ENCODE results near the gene POLL.

Gene POLL

DNA sequence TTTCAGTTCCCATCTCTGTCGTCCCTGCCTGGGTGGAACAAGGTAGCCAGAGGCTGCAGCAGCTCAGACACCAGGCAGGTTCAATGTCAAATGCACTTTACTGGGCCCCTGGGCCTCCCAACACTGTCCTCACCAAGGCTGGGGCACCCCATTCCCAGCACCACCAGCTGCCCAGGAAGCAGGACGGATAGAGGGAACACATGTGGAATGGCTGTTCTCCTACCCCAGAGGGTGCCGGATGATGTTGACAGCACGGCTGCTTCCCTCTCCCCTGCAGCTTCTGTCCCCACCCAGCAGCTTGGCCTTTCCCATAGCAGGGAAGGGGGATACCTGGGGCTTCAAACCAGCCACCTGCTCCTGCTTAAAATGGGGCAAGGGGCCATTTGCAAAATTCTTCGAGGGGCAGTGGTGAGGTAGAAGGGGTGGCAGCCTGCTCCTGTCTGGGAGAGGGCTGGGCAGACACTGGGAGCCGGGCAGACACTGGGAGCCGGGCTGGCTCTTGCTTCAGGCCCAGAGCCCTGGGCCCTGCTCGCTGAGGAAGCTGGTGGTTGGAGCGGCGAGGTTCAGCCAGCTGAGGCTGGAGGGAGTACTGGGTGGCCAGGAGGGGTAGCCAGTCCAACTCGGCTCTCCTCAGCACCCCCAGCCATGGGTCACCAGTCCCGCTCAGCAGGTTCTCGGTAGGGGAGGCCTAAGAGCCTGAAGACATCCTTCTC is 9.1 kb downstream of the POLL start:
- Histone ChIP-seq H3K27ac (ENCODE audit: low read depth, low read length) (no peak overlapping the region), H3K36me3 (ENCODE audit: insufficient read depth, low read length) (peaks cover 40% of the 10 kb centered on the region), H3K9me3 (ENCODE audit: insufficient read depth, low read depth, low read length) (no peaks in the 10 kb centered on the region), H3K9ac (ENCODE audit: low read depth, low read length) (no peak overlapping the region), H3K4me3 (ENCODE audit: low read length) (no peak overlapping the region), H3K27me3 (ENCODE audit: insufficient read depth, low read length) (no peaks in the 10 kb centered on the region), H3K4me1 (ENCODE audit: insufficient read depth, low read length) (peaks cover 15% of the 10 kb centered on the region)
- 91% methylated on average over 13 of the region's 13 CpGs for WGBS

DNA sequence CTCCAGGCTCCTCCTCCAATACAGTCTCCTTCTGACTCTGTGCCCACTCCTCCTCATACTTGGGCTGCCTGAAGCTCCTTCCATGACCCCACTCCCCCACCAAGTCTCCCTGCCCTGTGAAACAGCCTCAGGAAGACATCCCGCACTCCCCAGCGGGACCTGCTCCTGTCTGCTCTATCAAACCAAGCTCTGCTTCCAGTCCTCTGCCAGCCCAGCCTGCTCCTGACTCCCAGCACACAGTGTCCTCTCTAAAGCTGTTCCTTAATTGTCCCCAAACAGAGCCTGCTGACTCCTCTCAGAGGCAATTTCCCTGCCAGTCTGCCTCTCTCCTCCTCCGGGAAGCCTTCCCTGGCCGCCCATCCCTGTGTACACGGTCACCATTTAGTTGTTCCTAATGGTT is 9.9 kb downstream of the POLL start:
- Histone ChIP-seq H3K9ac (ENCODE audit: low read depth, low read length) (no peak overlapping the region), H3K9me3 (ENCODE audit: insufficient read depth, low read depth, low read length) (no peaks in the 10 kb centered on the region), H3K4me3 (ENCODE audit: low read length) (no peak overlapping the region), H3K27ac (ENCODE audit: low read depth, low read length) (no peak overlapping the region), H3K27me3 (ENCODE audit: insufficient read depth, low read length) (no peaks in the 10 kb centered on the region), H3K36me3 (ENCODE audit: insufficient read depth, low read length) (peaks cover 32% of the 10 kb centered on the region), H3K4me1 (ENCODE audit: insufficient read depth, low read length) (peaks cover 15% of the 10 kb centered on the region)
- 94% methylated on average over 5 of the region's 5 CpGs for WGBS

DNA sequence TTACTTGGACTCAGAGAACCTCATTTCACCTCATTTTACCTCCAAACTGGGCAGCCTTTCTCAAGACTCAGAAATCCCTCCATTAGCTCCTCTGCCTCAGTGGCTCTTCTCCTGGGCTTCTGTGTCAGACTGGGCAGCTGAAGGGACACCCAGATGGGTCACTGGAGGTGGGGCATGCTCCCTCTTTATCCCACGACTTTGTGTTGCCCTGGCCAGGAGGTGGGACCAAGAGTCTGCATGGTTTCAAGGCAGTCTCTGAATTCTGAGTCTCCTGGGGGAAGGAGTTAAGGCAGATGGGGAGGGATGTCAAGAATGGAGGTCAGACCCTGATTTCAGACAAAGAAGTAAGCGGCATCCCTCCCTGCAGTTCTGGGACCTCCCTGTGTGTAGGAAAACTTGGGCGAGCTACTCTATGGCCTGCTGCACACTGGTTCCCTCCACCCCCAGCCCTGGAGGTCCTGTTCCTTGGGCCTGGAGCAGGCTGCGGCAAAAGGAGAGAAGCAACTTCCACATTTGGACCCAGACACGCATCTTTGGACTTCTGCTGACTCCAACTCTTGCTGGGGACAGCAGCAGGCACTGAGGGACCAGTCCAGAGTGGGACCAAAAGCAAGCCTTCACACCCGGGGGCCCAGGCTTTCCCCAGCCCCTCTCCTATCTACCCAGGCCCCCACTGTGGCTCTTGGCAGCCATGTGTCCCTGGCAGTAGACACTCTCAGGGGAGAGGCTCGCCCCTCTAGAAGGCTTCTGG is 10.8 kb downstream of the POLL start:
- H3K27me3 ChIP-seq (ENCODE audit: insufficient read depth, low read length), result peaks cover 9% of the 10 kb centered on the region
- H3K4me1 ChIP-seq (ENCODE audit: insufficient read depth, low read length), result peaks cover 15% of the 10 kb centered on the region
- peaks cover 25% of the 10 kb centered on the region for H3K36me3 ChIP-seq (ENCODE audit: insufficient read depth, low read length)
- no peak overlapping the region for H3K4me3 ChIP-seq (ENCODE audit: low read length)
- no peak overlapping the region for H3K27ac ChIP-seq (ENCODE audit: low read depth, low read length)
- WGBS, result 95% methylated on average over 7 of the region's 7 CpGs
- H3K9ac ChIP-seq (ENCODE audit: low read depth, low read length), result no peak overlapping the region
- H3K9me3 ChIP-seq (ENCODE audit: insufficient read depth, low read depth, low read length), result no peaks in the 10 kb centered on the region

DNA sequence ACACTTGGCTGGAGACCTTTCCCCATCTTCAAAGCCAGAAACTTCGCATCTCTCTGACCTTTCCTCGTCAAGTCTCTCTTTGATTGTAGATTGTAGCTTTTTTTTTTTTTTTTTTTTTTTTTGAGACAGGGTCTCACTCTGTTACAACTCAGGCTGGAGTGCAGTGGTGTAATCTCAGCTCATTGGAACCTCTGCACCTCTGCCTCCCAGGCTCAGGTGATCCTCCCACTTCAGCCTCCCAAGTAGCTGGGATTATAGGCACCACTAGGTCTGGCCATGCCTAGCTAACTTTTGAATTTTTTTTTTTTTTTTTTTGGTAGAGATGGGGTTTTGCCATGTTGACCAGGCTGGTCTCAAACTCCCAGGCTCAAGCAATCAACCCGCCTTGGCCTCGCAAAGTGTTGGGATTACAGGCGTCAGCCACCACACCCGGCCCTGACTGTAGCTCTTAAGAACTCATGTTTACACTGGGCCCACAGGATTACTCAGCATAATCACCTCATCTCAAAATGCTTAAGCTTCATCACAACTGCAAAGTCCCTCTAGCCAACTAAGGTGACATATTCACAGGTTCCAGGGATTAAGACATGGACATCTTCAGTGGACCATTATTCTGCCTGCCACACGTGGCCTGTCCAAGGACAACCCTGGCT is 11.7 kb downstream of the POLL start:
- H3K27me3 ChIP-seq (ENCODE audit: insufficient read depth, low read length), result peaks cover 17% of the 10 kb centered on the region
- H3K27ac ChIP-seq (ENCODE audit: low read depth, low read length), result no peak overlapping the region
- 94% methylated on average over 5 of the region's 7 CpGs for WGBS
- H3K36me3 ChIP-seq (ENCODE audit: insufficient read depth, low read length), result peaks cover 23% of the 10 kb centered on the region
- peaks cover 13% of the 10 kb centered on the region for H3K4me1 ChIP-seq (ENCODE audit: insufficient read depth, low read length)
- no peak overlapping the region for H3K4me3 ChIP-seq (ENCODE audit: low read length)
- H3K9me3 ChIP-seq (ENCODE audit: insufficient read depth, low read depth, low read length), result no peaks in the 10 kb centered on the region
- no peak overlapping the region for H3K9ac ChIP-seq (ENCODE audit: low read depth, low read length)

DNA sequence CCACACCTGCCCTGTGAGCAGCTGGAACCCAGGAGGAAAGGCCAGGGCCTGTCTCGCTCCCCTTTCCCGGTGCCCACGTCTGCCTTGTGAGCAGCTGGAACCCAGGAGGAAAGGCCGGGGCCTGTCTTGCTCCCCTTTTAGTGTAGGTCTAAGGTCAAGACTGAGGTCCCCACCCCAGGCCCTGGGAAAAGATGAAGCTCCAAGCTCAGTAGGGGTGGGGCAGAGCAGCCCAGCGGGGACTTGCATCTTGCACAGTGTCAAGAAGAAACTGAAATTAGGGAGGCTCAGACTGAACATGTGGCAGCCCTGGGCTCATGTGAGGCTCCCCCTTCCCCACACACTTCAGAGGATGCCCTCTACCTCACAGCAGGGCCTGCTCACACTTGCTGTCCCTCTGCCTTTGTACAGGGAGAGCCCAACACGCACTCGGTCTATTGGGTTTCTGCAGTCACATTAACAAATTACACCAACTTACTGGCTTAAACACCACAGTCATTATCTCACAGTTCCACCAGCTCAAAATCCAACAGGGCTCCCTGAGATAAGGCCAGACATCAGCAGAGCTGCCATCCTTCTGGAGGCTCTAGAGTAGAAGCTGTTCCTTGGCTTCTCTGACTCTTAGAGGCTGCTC is 12.4 kb downstream of the POLL start:
- WGBS, result 92% methylated on average over 7 of the region's 7 CpGs
- no peak overlapping the region for H3K27ac ChIP-seq (ENCODE audit: low read depth, low read length)

DNA sequence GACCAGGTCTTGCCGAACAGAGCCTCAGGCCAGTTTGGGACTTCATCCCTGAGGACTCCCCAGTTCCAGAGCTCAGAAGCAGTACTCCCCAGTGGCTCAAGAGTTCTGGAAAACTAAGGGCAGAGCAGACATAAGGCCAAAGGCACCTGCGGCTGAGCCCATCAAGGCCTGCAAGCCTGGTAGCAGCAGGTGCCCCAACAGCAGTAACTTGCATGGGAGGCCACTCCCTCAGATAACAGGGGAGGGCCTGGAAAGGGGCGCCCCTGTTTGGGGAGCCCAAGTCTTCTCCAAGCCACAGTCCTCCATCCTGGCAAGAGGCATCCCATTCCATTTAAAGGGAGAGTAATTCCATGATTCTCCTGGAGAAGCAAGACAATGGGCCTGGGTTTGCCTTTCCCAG is 13.0 kb downstream of the POLL start:
- peaks cover 23% of the 10 kb centered on the region for H3K36me3 ChIP-seq (ENCODE audit: insufficient read depth, low read length)
- 89% methylated on average over 3 of the region's 3 CpGs for WGBS

More for the DNA sequence above, 12.4 kb downstream of the POLL start:
- no peak overlapping the region for H3K4me3 ChIP-seq (ENCODE audit: low read length)
- H3K27me3 ChIP-seq (ENCODE audit: insufficient read depth, low read length), result peaks cover 24% of the 10 kb centered on the region
- peaks cover 6% of the 10 kb centered on the region for H3K4me1 ChIP-seq (ENCODE audit: insufficient read depth, low read length)
- no peaks in the 10 kb centered on the region for H3K9me3 ChIP-seq (ENCODE audit: insufficient read depth, low read depth, low read length)
- no peak overlapping the region for H3K9ac ChIP-seq (ENCODE audit: low read depth, low read length)
- H3K36me3 ChIP-seq (ENCODE audit: insufficient read depth, low read length), result peaks cover 23% of the 10 kb centered on the region

DNA sequence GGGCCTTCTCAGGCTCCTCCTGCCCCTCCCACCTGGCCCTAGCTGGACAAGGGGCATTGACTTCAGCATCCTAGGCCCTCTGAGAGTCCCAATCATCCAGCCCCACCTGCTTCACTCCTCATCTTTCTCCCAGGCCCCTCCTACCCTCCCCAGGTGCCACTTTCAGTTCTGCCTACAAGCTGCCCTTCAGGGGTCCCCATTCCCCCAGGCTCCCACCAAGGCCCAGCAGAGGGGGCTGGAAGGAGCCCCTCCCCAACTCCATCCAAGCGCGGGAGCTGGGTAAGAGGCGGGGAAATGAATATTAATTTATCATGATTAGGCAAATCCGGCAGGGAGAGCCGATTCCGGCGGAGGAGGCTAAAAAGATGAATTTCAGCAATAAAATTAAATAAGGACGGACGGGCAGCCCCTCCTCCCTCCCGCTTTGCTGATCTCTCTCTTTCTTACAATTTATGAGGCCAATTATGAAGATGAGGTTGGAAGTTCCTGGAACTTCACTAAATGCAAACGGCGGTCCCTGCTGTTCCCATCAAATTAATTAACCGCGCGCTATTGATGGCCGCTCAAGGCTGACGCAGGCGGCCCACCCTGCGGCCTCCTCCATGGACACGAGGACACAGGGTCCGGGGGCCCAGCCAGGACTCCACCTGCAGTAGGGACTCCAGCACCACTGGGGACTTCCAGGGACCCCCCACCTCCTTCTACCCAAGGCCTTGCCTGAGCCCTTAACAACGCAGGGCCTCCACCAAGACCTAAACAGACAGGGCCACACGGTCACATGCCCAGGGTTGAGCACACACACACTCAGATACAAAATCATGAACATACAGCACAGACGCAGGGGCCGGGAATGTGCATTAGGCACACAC is 13.9 kb downstream of the POLL start:
- H3K4me1 ChIP-seq (ENCODE audit: insufficient read depth, low read length), result peaks cover 4% of the 10 kb centered on the region

More for the DNA sequence above, 13.0 kb downstream of the POLL start:
- no peak overlapping the region for H3K9ac ChIP-seq (ENCODE audit: low read depth, low read length)
- H3K4me3 ChIP-seq (ENCODE audit: low read length), result no peak overlapping the region
- no peak overlapping the region for H3K27ac ChIP-seq (ENCODE audit: low read depth, low read length)
- H3K4me1 ChIP-seq (ENCODE audit: insufficient read depth, low read length), result peaks cover 4% of the 10 kb centered on the region
- H3K27me3 ChIP-seq (ENCODE audit: insufficient read depth, low read length), result peaks cover 28% of the 10 kb centered on the region
- H3K9me3 ChIP-seq (ENCODE audit: insufficient read depth, low read depth, low read length), result no peaks in the 10 kb centered on the region

DNA sequence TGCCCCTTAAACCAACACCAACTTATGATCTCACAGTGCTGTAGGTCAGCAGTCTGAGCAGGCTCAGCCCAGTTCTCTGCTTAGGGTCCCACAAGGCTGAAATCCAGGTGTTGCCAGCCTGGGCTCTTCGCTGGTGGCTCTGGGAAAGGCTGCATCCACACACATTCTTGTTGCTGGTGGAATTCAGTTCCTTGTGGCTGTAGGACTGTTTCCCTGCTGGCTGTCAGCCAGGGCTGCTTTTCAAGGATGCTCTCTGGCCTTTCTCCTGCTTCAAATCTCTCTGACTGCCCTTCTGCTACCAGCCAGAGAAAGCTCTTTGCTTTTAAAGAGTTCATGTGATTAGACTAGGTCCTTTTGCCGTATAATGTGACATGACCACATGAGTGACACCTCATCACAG is 15.3 kb downstream of the POLL start:
- peaks cover 4% of the 10 kb centered on the region for H3K36me3 ChIP-seq (ENCODE audit: insufficient read depth, low read length)
- peaks cover 4% of the 10 kb centered on the region for H3K4me1 ChIP-seq (ENCODE audit: insufficient read depth, low read length)
- H3K27ac ChIP-seq (ENCODE audit: low read depth, low read length), result no peak overlapping the region
- WGBS, result 98% methylated on average over 2 of the region's 2 CpGs
- no peaks in the 10 kb centered on the region for H3K9me3 ChIP-seq (ENCODE audit: insufficient read depth, low read depth, low read length)
- peaks cover 50% of the 10 kb centered on the region for H3K27me3 ChIP-seq (ENCODE audit: insufficient read depth, low read length)
- H3K4me3 ChIP-seq (ENCODE audit: low read length), result no peak overlapping the region
- H3K9ac ChIP-seq (ENCODE audit: low read depth, low read length), result no peak overlapping the region

More for the DNA sequence above, 13.9 kb downstream of the POLL start:
- peaks cover 38% of the 10 kb centered on the region for H3K27me3 ChIP-seq (ENCODE audit: insufficient read depth, low read length)
- H3K36me3 ChIP-seq (ENCODE audit: insufficient read depth, low read length), result peaks cover 15% of the 10 kb centered on the region
- no peak overlapping the region for H3K27ac ChIP-seq (ENCODE audit: low read depth, low read length)
- H3K9me3 ChIP-seq (ENCODE audit: insufficient read depth, low read depth, low read length), result no peaks in the 10 kb centered on the region
- 91% methylated on average over 25 of the region's 25 CpGs for WGBS
- H3K4me3 ChIP-seq (ENCODE audit: low read length), result no peak overlapping the region
- H3K9ac ChIP-seq (ENCODE audit: low read depth, low read length), result no peak overlapping the region; the same call in 1 of the 2 replicates

DNA sequence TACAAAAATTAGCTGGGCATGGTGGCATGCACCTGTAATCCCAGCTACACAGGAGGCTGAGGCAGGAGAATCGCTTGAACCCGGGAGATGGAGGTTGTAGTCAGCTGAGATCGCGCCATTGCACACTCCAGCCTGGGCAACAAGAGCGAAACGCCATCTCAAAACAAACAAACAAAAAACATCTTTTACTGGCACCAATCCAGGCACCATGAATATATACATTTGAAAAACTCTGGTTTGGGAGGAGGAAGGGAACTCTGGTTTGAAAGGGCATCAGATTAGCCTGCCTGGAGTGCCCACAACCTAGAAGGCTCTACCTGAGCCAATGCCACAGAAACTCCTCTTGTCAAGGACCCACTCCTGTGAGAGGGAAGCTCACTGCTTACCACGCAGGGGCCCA is 15.9 kb downstream of the POLL start:
- H3K9ac ChIP-seq (ENCODE audit: low read depth, low read length), result no peak overlapping the region
- no peak overlapping the region for H3K27ac ChIP-seq (ENCODE audit: low read depth, low read length)
- no peak overlapping the region for H3K4me3 ChIP-seq (ENCODE audit: low read length)
- WGBS, result 91% methylated on average over 5 of the region's 7 CpGs
- peaks cover 57% of the 10 kb centered on the region for H3K27me3 ChIP-seq (ENCODE audit: insufficient read depth, low read length)
- peaks cover 4% of the 10 kb centered on the region for H3K4me1 ChIP-seq (ENCODE audit: insufficient read depth, low read length)
- no peaks in the 10 kb centered on the region for H3K9me3 ChIP-seq (ENCODE audit: insufficient read depth, low read depth, low read length)
- H3K36me3 ChIP-seq (ENCODE audit: insufficient read depth, low read length), result no peaks in the 10 kb centered on the region; the same call in 1 of the 2 replicates

DNA sequence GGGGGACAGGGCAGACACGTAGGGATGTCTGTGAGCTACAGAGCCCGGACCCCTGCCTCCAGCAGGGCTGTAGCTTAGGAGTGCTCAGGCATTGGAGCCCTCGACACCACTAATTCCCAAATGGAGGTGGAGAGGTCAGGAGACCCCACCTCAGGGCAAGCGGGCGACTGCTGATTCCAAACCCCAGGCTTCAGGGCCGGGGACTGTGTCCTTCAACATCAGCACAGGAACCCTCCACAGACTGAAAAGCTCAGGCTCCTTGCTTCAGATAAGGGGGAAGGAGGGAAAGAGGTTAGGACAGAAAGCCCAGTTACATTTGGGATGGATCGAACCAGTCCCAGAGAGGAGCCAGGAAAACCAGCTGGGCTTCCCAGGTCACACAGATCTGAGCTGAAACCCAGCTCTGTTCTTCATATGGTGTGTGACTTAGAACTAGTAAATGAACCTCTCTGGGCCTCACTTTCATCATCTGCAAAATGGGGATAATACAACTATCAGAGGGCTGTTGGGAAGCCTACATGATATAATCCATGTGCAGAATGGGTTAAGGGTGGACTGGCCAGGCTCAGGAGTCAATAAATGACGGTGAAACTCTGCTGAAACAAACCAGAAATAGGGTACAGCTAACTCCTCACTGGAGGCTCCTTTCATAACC is 16.7 kb downstream of the POLL start:
- Histone ChIP-seq H3K27ac (ENCODE audit: low read depth, low read length) (no peak overlapping the region), H3K9ac (ENCODE audit: low read depth, low read length) (no peak overlapping the region), H3K36me3 (ENCODE audit: insufficient read depth, low read length) (no peaks in the 10 kb centered on the region), H3K27me3 (ENCODE audit: insufficient read depth, low read length) (peaks cover 64% of the 10 kb centered on the region), H3K4me3 (ENCODE audit: low read length) (no peak overlapping the region), H3K4me1 (ENCODE audit: insufficient read depth, low read length) (peaks cover 7% of the 10 kb centered on the region), H3K9me3 (ENCODE audit: insufficient read depth, low read depth, low read length) (no peaks in the 10 kb centered on the region)
- WGBS, result 85% methylated on average over 8 of the region's 8 CpGs
